Jurkat, Clone E6-1 (cell line): ENCODE results near the gene RAB12. TPM values are rescaled to one million over a fixed set of nuclear protein-coding genes. Genes with fewer than 3 reads are reported as not detected.
A peak's percentile ranks its signal among the peaks of the same experiment; 100 is the strongest.
"Not testable (repeated sequence)": the region's sequence is repeated elsewhere in the genome, so short reads cannot be mapped to it uniquely, and the experiment has no call there.

ENCODE experiments used
- DNase-seq: peaks from one replicate; pipeline ENCODE4 v3.0.0-alpha.2; 2011; ENCODE audit warnings: low read depth, low spot score
- H3K4me3 ChIP-seq: 2 replicates; pipeline ENCODE4 v1.5.1; 2011; ENCODE audit warnings: mild to moderate bottlenecking, low read length, control low read depth, moderate library complexity
- polyA plus RNA-seq: library from polyadenylated mRNA; unstranded; fragments of >200 nt; gene quantifications from one replicate; pipeline ENCODE4 v1.2.1, GENCODE V29; 2012; ENCODE audit warnings: missing spikeins; ENCODE audit not compliant: insufficient read length, insufficient read depth

Gene RAB12
- 10.0 TPM for polyA plus RNA-seq

- H3K4me3 ChIP-seq, result peak within 1 kb of the TSS; percentile 81
- peak; percentile 67 for DNase-seq
Observed at GRCh38 chr18:8608795-8609658, at the start of gene RAB12. Gene RAB12 (plus strand): TSS chr18:8609437. CDS start chr18:8609440, 3 bp downstream.

GRCh38 chr18:8559612-8560186 is 49.5 kb upstream of the RAB12 start:
- no peak overlapping the region for H3K4me3 ChIP-seq
- no peak for DNase-seq

- no peak overlapping the region for H3K4me3 ChIP-seq
- no peak for DNase-seq
Observed at GRCh38 chr18:8561123-8561910, 47.9 kb upstream of the RAB12 start.

GRCh38 chr18:8562070-8562469 is 47.2 kb upstream of the RAB12 start:
- no peak for DNase-seq
- H3K4me3 ChIP-seq, result no peak overlapping the region

- no peak for DNase-seq
- no peak overlapping the region for H3K4me3 ChIP-seq
Observed at GRCh38 chr18:8562919-8563318, 46.3 kb upstream of the RAB12 start.

GRCh38 chr18:8571399-8571798 is 37.8 kb upstream of the RAB12 start:
- DNase-seq, result no peak
- H3K4me3 ChIP-seq, result no peak overlapping the region

- DNase-seq, H3K4me3 ChIP-seq: not testable (repeated sequence)
Observed at GRCh38 chr18:8573766-8574165, 35.5 kb upstream of the RAB12 start.

- no peak overlapping the region for H3K4me3 ChIP-seq
- DNase-seq, result no peak
Observed at GRCh38 chr18:8584798-8585197, 24.4 kb upstream of the RAB12 start.

GRCh38 chr18:8586941-8587340 is 22.3 kb upstream of the RAB12 start:
- no peak overlapping the region for H3K4me3 ChIP-seq
- no peak for DNase-seq

GRCh38 chr18:8595445-8595844 is 13.8 kb upstream of the RAB12 start:
- no peak overlapping the region for H3K4me3 ChIP-seq
- no peak for DNase-seq

- DNase-seq, result no peak
- H3K4me3 ChIP-seq, result no peak overlapping the region
Observed at GRCh38 chr18:8601277-8602032, 7.8 kb upstream of the RAB12 start.

GRCh38 chr18:8602040-8602439 is 7.2 kb upstream of the RAB12 start:
- no peak for DNase-seq
- no peak overlapping the region for H3K4me3 ChIP-seq

- H3K4me3 ChIP-seq, result no peak overlapping the region
- DNase-seq, result no peak
Observed at GRCh38 chr18:8602557-8602956, 6.7 kb upstream of the RAB12 start.

GRCh38 chr18:8603663-8604520 is 5.3 kb upstream of the RAB12 start:
- no peak overlapping the region for H3K4me3 ChIP-seq
- no peak for DNase-seq

GRCh38 chr18:8605974-8606373 is 3.3 kb upstream of the RAB12 start:
- no peak overlapping the region for H3K4me3 ChIP-seq
- DNase-seq, result no peak

GRCh38 chr18:8607776-8608742 is 1.2 kb upstream of the RAB12 start:
- DNase-seq, result no peak
- H3K4me3 ChIP-seq, result no peak overlapping the region
